ENCODE measurements around the gene IFNA13.
A peak's percentile ranks its signal among the peaks of the same experiment; 100 is the strongest.

Gene IFNA13

DNA sequence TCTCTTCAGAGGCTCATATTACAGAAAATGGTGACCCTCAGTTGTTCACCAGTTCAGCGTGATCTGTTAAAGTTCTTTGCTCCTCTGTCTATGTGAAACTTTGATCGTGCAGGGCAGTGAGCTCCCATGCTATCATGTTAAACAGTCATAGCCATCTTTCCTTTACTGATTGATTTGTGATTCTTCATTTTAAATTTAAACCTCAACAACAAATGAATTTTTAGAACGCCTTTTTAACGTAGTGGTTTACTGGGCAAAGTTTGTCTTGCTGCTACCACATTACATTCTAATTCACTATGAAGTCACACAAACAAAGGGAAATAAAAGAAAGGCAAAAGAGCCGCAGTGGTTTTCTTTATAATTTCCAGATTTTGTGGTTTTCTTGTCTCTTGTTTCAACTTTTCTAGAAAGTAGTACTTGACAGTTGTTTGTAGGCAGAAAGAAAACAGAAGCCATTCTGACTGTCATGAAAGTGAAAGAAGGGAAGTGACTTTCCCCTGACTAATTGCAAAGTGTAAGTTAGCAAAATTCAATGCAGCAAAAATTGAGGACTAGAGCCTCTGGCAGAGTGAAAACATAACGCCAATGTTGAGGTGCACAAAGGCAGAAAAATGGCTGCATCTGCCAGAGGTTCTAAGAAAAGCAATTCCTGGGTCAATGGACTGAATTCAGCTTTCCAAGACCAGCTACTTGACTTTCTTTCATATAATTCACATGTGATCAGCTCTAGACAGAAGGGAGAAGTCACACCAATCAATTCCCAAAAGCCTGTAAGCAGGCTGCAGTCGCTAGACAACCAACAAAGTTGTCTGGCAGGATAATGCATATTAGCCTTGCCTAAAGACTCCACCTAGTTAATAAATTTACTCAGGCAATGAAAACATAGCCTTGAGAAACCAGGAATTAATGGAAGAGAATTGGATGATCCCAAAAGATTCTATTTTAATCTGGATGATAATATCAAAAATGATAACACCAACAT, 10.1 kb downstream of the IFNA13 start:
- no peak for DNase-seq (ENCODE audit: low read depth in 3 of 3)

DNA sequence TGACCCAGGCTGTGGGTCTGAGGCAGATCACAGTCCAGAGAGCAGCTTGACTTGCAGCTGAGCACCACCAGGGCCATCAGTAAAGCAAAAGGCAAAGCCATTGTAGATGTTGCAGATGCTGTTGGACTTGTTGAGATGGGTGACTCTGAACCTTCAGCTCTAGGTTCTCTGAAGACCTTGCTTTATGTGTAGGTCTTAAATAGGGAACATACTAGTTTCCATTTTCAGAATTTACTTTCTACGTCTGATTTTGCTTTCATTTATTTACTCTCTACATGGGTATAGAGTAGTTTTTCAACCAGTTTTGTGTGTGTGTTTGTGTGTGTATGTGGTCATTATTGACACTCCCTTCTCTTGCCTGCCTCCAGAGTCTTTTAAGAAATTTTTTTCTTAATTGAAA, 17.1 kb downstream of the IFNA13 start, which contains the start of gene IFNA6:
Gene IFNA6 (minus strand): TSS at position 101 of the 400 bp plus-strand sequence. CDS start 0 bp downstream, at position 101.
- DNase-seq (ENCODE audit: low read depth in 3 of 3): no peak

DNA sequence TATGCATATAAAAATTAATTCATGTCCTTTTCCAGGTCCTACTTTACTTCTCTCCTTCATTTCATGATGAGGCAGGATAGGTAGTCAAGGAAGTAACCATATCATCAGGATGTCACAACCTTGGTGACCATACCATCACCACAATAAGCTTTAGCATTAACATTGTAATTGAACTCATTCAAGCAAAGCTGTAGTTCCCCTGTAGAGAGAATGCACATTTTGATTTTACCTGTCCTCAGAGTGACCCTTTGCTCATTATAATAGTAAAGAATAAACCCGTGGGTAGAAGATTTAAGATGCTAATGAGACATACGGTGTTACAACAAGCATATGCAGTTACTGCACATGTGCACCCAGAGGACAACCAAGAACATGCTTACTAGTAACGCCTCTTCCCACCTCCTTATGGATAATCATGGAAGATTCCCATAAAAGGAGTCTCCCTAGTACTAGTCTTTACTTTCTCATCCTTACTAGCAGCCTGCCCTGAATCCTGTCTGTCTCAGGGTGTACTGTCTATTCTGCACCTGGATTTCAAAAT, 19.4 kb downstream of the IFNA13 start:
- no peak for DNase-seq (ENCODE audit: low read depth in 3 of 3)

DNA sequence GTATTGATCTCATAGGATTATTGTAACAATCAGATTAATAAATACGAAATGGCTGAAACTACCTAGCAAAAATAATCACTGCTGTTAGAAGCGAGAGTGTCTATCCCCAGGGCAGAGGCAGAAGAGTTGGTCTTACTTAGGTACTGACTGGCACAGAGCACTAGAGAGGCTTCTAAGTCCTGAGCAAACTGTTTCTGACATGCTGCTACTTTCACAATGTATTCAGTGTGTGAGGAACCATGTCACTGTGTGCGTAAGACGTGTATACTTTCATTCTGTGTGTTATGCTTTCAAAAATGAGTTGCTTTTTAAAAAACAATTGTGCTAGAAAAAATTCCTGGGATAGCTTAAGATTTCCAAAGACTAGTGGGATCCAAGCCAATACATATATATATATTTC, 27.1 kb downstream of the IFNA13 start:
- DNase-seq (ENCODE audit: low read depth in 3 of 3): no peak

GRCh38 chr9:21336457-21336856, 31.4 kb downstream of the IFNA13 start:
- no peak for DNase-seq (ENCODE audit: low read depth in 3 of 3)

DNA sequence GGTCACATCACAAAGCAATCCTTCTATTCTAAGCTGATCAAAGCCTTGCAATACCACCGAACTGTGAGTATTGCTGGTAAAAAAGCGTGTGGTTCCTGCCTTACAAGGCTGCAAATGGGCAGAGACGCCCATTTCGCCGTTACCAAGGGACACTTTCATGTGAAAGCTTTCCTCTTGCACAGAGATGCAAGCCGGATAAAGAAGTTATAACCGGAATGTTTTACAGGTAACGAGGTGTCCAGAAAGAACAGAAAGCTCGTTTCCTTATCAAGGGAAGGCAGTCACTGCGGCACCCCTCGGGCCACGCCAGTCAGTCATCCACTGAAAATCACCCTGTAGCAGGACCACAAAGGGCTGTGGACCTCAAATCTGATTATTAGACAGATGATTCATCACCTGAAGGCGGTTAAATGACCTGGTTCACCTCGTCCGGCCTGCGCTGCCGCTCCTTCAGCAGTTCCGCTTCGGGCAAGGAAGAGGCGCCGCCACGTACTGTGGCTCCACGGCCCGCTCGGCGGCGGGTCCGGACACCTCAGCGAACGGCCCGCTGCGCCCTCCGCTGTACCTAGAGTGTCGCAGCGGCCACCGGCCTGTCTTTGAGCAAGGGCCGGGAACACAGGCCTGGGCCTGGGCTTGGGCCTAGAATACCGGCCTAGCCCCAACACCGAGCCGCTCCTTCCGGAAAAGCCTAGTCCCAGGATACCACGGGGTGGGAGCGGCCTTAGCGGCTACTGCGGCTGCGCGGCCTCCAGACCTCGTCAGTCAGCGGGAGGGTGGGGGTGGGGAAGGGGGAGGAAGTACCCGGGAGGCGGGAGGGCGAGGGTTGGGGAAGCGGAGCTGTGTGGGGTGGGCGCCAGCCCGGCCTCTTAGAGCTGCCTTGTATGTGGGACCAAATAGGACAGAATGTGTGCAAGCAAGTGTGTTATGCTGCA, 32.9 kb downstream of the IFNA13 start, which contains the start of gene KLHL9:
Gene KLHL9 (minus strand): TSS at position 704 of the 932 bp plus-strand sequence. CDS start 545 bp downstream, at position 159.
- DNase-seq (ENCODE audit: low read depth in 3 of 3): peak; percentile 76 to 81 (median 81)

- no peak for DNase-seq (ENCODE audit: low read depth in 3 of 3)
Measured at GRCh38 chr9:21333226-21333625, 34.6 kb downstream of the IFNA13 start.

- no peak for DNase-seq (ENCODE audit: low read depth in 3 of 3)
Measured at GRCh38 chr9:21331676-21332402, 36.0 kb downstream of the IFNA13 start.

- DNase-seq (ENCODE audit: low read depth in 3 of 3): no peak
Measured at GRCh38 chr9:21326526-21327139, 41.2 kb downstream of the IFNA13 start.

DNA sequence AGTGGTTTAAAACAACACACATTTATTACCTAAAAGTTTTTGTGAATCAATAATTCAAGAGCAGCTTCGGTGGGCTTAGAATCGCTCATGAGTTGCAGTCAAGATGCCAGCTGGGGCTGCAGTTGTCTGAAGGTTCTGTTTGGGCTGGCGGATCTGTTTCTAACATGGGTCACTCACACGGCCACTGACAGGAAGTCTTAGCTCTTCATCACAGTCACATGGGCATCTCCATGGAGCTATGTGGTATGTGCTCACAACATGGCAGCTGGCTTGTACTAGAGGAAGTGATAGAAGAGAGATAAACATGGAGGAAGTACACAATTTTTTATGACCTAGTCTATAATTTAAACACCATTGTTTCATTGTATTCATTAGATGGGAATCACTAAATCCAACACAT, 43.8 kb downstream of the IFNA13 start:
- no peak for DNase-seq (ENCODE audit: low read depth in 3 of 3)

DNA sequence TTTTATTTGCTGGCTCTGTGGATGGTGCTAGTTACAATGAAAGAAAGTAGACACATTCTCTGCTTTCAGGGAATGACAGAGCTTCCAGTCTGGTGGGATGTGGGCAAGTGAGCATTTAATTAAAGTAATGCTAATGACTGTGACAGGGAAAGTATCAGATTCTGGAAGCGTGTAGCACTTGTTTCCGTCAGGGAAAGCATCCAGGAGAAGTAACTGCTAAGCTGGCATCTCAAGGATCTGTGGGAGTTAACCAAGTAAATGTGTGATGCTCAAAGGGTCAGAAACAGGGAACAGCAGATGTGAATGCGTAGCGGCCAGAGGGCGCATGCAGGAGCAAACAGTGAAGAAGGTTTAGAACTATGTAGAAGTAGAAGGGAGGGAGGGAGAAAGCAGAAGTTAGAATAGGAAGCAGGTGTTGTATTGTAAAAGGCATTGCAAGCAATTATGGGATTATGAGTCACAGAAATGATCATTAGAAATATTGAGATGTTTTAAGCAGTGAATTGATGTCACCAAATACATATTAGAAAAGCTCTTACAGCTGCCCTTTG, 44.9 kb downstream of the IFNA13 start:
- DNase-seq (ENCODE audit: low read depth in 3 of 3): no peak

GRCh38 chr9:21320465-21320864, 47.4 kb downstream of the IFNA13 start:
- no peak for DNase-seq (ENCODE audit: low read depth in 3 of 3)

DNA sequence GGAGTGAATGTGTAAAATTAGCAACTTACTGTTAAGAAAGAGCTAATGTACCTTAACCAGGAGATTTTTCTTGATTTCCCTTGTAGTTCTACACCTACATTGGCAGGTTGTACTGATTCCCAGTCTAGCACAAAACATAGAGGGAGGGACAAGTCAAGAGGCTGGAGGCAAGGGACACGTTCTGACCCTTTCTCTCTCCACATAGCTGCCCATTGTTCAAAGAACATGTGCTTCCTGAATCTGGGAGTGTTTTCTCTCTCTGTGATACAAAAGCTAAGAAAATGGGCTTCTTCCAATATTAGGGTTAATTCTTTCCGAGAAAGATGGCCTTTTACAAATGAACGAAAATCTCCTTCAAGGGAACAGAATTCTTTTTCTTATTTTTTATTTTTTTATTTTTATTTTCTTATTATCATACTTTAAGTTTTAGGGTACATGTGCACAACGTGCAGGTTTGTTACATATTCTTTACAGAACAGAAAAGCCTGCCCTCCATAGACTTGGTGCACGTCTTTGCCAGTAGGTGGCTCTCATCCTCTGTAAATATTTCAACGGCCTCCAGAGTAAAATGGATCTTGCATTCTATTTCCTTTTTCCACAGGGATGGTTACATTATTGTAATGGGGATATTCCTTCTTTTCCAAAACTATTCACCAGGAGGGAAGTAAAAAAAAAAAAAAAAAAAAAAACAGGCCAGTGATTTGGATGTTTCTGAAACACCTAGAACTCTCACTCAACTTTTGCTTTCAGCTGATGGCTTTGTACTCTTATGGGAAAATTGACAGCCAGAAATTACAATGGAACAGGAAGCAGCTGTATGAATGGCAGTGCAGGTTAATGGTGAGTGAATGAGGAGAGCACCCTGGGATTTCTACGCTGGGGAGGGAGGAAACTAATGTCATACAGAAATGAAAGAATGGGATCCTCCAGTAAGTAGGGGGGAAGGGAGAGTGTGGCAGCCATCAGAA, 49.6 kb downstream of the IFNA13 start:
- peak in 1 of 3 experiments; percentile 3 for DNase-seq (ENCODE audit: low read depth in 3 of 3)

Measured in stimulated activated CD4-positive, alpha-beta T cell treated with anti-CD3 and anti-CD28 coated beads, TNF-alpha, amount 100 ng/mL, for 4 hours (primary cell).